Neutrophil (primary cell): ENCODE results near the gene P2RX6.
"Not testable (repeated sequence)": the region's sequence is repeated elsewhere in the genome, so short reads cannot be mapped to it uniquely, and the experiment has no call there.

Experiments used
- H3K27ac ChIP-seq: fragments of 200-600 bp; sonication (generic); 2 replicates; pipeline ENCODE4 v1.5.1; 2016; ENCODE audit warnings: mild to moderate bottlenecking, moderate library complexity
- H3K27me3 ChIP-seq: fragments of 200-600 bp; sonication (generic); 2 replicates; pipeline ENCODE4 v1.6.0; 2016; ENCODE audit warnings: mild to moderate bottlenecking
- H3K36me3 ChIP-seq: fragments of 200-600 bp; sonication (generic); 2 replicates; pipeline ENCODE4 v1.5.1; 2017
- H3K4me1 ChIP-seq, 2 experiments: fragments of 200-600 bp in 1 of 2; sonication (generic) in 1 of 2; 1 replicate in 1 of 2; 2 replicates in 1 of 2; pipeline versions ENCODE4 v1.5.1 to v1.6.1; 2013 to 2016; ENCODE audit warnings: low read depth in 1 of 2, low read length in 1 of 2, mild to moderate bottlenecking in 1 of 2, moderate library complexity in 1 of 2; ENCODE audit not compliant: control insufficient read depth in 1 of 2, insufficient read depth in 1 of 2
- H3K4me3 ChIP-seq, 2 experiments: fragments of 200-600 bp in 1 of 2; sonication (generic) in 1 of 2; 1 replicate in 1 of 2; 2 replicates in 1 of 2; pipeline ENCODE4 v1.5.1; 2013 to 2016; ENCODE audit warnings: low read depth in 1 of 2, low read length in 1 of 2, mild to moderate bottlenecking in 1 of 2, moderate library complexity in 1 of 2
- H3K9me3 ChIP-seq: fragments of 200-600 bp; sonication (generic); 2 replicates; pipeline ENCODE4 v1.5.1; 2016
- TF ChIP-seq, protein P1 (sequence below): fragments of 200-600 bp; sonication (generic); IDR thresholded peaks from 2 replicates; pipeline ENCODE4 v1.5.1; 2016; ENCODE audit warnings: antibody characterized with exemption

The P2RX6 gene

GRCh38 chr22:21043860-21044535 lies 29.0 kb downstream of the P2RX6 start:
- Histone ChIP-seq H3K27me3 (peaks cover 59% of the 10 kb centered on the region), H3K4me1 (peaks cover 0 to 4% of the 10 kb centered on the region in 2 experiments), H3K36me3 (no peaks in the 10 kb centered on the region), H3K9me3 (no peaks in the 10 kb centered on the region), H3K4me3 (no peak overlapping the region), H3K27ac (no peak overlapping the region)
- TF ChIP-seq, protein P1, sequence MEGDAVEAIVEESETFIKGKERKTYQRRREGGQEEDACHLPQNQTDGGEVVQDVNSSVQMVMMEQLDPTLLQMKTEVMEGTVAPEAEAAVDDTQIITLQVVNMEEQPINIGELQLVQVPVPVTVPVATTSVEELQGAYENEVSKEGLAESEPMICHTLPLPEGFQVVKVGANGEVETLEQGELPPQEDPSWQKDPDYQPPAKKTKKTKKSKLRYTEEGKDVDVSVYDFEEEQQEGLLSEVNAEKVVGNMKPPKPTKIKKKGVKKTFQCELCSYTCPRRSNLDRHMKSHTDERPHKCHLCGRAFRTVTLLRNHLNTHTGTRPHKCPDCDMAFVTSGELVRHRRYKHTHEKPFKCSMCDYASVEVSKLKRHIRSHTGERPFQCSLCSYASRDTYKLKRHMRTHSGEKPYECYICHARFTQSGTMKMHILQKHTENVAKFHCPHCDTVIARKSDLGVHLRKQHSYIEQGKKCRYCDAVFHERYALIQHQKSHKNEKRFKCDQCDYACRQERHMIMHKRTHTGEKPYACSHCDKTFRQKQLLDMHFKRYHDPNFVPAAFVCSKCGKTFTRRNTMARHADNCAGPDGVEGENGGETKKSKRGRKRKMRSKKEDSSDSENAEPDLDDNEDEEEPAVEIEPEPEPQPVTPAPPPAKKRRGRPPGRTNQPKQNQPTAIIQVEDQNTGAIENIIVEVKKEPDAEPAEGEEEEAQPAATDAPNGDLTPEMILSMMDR: no peak

DNA sequence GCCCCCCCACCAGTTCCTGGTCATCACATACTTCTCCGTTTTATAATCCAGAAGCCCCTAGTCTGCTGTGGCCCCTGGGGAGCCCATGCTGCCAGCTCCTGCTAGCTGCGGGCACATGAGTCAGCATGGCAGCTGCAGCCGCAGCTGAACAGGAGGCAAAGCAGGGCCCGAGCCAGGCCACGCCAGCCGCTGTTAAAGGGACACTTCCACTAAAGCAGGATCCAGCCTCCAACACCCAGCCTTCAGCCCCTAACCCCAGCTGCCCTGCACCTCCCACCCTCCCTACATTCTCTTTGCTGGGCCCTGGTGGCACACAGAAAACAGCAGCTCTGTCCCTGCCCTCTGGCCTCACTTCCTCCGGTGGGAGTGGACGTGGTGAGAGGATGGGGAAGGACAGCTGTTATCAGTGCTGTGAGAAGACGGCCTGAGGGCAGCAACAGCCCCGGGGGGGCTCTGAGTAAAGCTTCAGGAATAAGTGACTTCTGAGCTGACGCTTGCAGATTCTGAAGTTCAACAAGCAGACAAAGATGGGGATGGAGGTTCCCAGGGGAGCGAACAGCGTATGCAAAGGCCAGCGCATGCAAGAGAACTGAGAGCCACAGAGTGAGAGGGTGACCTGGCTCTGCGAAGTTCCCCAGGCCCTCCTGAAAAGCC lies 30.1 kb downstream of the P2RX6 start:
- H3K27me3 ChIP-seq: peaks cover 59% of the 10 kb centered on the region
- no peaks in the 10 kb centered on the region for H3K9me3 ChIP-seq
- no peaks in the 10 kb centered on the region for H3K36me3 ChIP-seq
- peaks cover 0 to 4% of the 10 kb centered on the region in 2 experiments for H3K4me1 ChIP-seq
- H3K4me3 ChIP-seq: no peak overlapping the region
- TF ChIP-seq, protein P1: no peak
- no peak overlapping the region for H3K27ac ChIP-seq

- Histone ChIP-seq H3K9me3 (no peaks in the 10 kb centered on the region), H3K27ac (no peak within 1 kb of the TSS), H3K36me3 (no peaks in the 10 kb centered on the region), H3K27me3 (peaks cover 59% of the 10 kb centered on the region), H3K4me1 (peaks cover 0 to 4% of the 10 kb centered on the region in 2 experiments), H3K4me3 (no peak within 1 kb of the TSS)
- TF ChIP-seq, protein P1: no peak
Observed at GRCh38 chr22:21045585-21046294, 30.8 kb downstream of the P2RX6 start, which contains the start of gene LRRC74B. Gene LRRC74B, plus strand, starts transcription at chr22:21045946. Its CDS starts 41 bp downstream, at chr22:21045987.

DNA sequence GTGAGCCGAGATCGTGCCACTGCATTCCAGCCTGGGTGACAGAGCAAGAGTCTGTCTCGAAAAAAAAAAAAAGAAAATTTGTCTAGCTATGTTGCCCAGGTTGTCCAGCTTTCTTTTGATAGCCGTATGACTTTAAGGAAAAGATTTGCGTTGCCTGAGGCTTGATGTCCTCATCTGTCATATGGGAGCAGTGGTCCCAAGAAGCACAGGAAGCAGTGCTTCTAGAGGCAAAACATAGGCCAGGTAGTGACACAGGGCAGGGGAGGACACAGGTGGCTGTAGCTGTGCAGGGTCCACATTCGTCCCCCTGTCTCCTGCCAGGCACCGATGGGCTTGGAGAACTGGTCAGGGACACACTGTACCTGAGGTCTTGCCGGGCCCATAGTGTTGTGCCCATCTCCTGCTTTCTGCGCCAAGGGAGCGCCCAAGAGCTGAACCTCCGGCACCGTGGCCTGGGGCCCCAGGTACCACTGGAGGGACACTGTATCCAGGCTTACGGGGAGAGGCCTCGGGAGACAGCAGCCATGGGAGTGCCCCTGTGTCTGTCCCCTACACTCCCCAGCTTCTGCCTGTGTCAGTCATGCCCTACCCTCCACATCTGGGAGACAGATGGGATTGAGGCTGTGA lies 32.2 kb downstream of the P2RX6 start:
- no peak overlapping the region for H3K4me3 ChIP-seq
- H3K27ac ChIP-seq: no peak overlapping the region
- no peaks in the 10 kb centered on the region for H3K9me3 ChIP-seq
- no peaks in the 10 kb centered on the region for H3K36me3 ChIP-seq
- peaks cover 0 to 4% of the 10 kb centered on the region in 2 experiments for H3K4me1 ChIP-seq
- H3K27me3 ChIP-seq: peaks cover 59% of the 10 kb centered on the region
- TF ChIP-seq, protein P1: no peak

GRCh38 chr22:21047730-21048129 lies 32.8 kb downstream of the P2RX6 start:
- H3K9me3 ChIP-seq: no peaks in the 10 kb centered on the region
- H3K36me3 ChIP-seq: no peaks in the 10 kb centered on the region
- no peak overlapping the region for H3K27ac ChIP-seq
- H3K27me3 ChIP-seq: peaks cover 57% of the 10 kb centered on the region
- TF ChIP-seq, protein P1: no peak
- peaks cover 0 to 4% of the 10 kb centered on the region in 2 experiments for H3K4me1 ChIP-seq
- H3K4me3 ChIP-seq: no peak overlapping the region

DNA sequence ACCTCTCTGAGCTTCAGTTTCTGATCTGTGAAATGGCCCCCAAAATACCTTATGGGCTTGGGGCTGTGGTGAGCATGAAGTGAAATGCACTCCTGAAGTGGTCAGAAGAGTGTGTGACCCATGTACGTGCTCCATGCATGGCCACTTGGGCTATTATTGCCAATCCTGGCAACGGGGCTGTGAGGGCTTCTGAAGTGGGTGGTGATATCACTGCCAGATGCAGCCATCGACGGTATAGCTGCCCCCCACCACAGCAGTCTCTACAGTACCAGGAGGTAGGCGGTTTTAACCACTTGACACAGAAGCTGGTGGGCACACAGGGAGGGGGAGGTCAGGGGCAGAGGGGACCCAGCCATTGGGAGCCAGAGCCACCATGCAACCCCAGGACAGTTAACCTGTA lies 33.5 kb downstream of the P2RX6 start:
- H3K27ac ChIP-seq, H3K4me1 ChIP-seq, H3K4me3 ChIP-seq, H3K36me3 ChIP-seq, H3K9me3 ChIP-seq: not testable (repeated sequence)
- H3K27me3 ChIP-seq: peaks cover 50% of the 10 kb centered on the region

DNA sequence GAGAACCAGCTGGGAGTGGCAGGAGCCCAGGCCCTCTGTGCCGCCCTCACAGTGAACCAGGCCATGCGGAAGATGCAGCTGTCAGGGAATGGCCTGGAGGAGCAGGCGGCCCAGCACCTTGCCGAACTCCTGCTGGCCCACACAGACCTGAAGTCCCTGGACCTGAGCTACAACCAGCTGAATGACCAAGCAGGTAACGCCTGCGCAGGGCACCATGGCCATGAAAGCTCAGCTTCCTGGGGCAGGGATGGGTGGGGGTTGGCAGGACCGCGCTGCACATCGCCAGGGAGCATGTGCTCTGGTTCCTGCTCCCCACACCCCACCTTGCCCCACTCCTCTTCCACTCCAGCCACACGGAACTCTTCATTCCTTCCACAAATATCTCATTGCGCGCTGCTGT lies 34.0 kb downstream of the P2RX6 start:
- not testable (repeated sequence) for H3K4me3 ChIP-seq, H3K4me1 ChIP-seq, H3K36me3 ChIP-seq, H3K9me3 ChIP-seq, H3K27ac ChIP-seq
- H3K27me3 ChIP-seq: peaks cover 47% of the 10 kb centered on the region
